SK-N-MC (cell line): Measurements from ENCODE around the gene PDCL2.

Source experiments
- EZH2 ChIP-seq: fragments of 200-600 bp; sonication (generic); IDR thresholded peaks from one replicate; pipeline ENCODE4 v1.6.1; 2017; ENCODE audit warnings: antibody characterized with exemption
- FOXP2 ChIP-seq: optimal IDR thresholded peaks from 2 replicates; pipeline ENCODE3; 2011; ENCODE audit warnings: mild to moderate bottlenecking, moderate library complexity; ENCODE audit not compliant: insufficient read depth; ENCODE audit errors: extremely low read length, control extremely low read depth
- POLR2AphosphoS5 ChIP-seq: IDR thresholded peaks from 2 replicates; pipeline ENCODE4 v1.6.1; 2012; ENCODE audit warnings: mild to moderate bottlenecking, low read depth, low read length, borderline replicate concordance

DNA sequence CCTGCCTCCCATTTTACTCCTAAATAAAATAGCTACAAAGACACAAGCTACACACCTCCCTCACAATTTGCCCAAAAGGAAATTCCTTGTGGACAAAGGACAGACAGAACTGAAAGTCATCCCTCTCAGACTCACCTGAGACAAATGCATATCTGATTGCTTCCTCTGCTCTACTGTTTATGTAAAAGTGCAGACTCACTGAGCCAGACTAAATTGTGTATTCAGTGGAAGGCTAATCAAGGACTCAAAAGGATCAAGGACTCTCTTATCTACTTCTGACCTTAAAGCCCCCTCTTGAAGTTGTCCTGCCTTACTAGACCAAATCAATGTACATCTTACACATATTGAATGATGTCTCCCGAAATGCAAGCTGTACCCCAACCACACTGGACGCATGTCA is 3.9 kb downstream of the PDCL2 start:
- TF ChIP-seq EZH2, result no peak
- no peak for TF ChIP-seq POLR2AphosphoS5
- no peak for TF ChIP-seq FOXP2
